Measurements from ENCODE around the gene GAS2L2.

DNA sequence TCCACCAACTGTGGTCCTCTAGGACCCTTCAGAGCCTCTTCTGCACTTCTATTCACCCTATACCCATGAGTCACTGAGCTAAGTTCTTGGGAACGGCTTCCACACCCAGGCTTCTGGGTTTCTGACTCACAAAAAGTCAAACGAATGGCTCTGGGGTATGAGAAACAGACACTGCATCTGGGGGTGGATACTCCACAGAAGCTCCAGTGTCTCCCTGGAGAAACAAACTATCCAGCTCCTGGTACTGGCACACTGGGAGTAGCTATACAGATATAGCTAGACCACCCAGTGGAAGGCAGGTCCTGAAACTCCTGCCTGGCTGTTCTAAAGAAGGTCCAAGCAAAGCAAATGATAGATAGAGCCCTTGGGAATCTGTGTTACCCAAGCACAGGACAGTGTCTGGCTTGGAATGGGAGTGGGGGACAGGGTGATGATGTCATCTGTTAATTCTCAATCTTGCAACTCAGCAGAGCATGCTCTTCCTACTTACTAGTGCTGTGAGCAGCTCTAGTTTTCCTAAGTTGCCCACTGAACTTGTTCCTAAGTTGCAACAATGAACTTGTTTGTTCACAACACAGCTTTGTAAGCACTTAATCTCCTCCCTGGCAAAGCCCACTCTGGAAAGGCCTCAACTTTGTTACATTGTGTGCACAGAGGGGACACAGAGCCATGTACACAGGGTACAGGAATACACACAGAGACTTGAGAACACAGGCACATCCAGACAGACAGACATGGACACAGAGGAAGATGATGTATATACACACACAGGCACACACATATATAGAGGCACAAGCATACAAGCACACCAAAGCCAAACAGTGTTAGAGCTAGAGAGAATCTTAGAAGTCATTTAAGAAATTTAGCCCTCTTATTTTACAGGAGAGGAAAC lies 35.7 kb upstream of the GAS2L2 start:
- TF ChIP-seq POLR2AphosphoS5 (IDR thresholded peaks at IDR 0.05) (no peak), POLR2A (IDR thresholded peaks at IDR 0.05) (no peak)
- TF ChIP-seq, protein P1, sequence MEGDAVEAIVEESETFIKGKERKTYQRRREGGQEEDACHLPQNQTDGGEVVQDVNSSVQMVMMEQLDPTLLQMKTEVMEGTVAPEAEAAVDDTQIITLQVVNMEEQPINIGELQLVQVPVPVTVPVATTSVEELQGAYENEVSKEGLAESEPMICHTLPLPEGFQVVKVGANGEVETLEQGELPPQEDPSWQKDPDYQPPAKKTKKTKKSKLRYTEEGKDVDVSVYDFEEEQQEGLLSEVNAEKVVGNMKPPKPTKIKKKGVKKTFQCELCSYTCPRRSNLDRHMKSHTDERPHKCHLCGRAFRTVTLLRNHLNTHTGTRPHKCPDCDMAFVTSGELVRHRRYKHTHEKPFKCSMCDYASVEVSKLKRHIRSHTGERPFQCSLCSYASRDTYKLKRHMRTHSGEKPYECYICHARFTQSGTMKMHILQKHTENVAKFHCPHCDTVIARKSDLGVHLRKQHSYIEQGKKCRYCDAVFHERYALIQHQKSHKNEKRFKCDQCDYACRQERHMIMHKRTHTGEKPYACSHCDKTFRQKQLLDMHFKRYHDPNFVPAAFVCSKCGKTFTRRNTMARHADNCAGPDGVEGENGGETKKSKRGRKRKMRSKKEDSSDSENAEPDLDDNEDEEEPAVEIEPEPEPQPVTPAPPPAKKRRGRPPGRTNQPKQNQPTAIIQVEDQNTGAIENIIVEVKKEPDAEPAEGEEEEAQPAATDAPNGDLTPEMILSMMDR (IDR thresholded peaks at IDR 0.05 in 8 of 11, conservative IDR thresholded peaks at IDR 0.05 in 3 of 11): no peak
